ENCODE measurements around the gene RGMA.

The RGMA gene

GRCh38 chr15:93126148-93126547, 37.1 kb upstream of the RGMA start:
- FAIRE-seq (no peak), DNase-seq (ENCODE audit: insufficient read length, low spot score) (no peak)
- no peak for TF ChIP-seq POU2F2 (IDR thresholded peaks at IDR 0.05; ENCODE audit: low read depth, low read length)
- no peak for TF ChIP-seq POLR2AphosphoS5 (IDR thresholded peaks at IDR 0.05; ENCODE audit: low read depth, low read length)
- no peak for TF ChIP-seq SPI1 (IDR thresholded peaks at IDR 0.05; ENCODE audit: low read depth, low read length)
- no peak for TF ChIP-seq TAF1 (IDR thresholded peaks at IDR 0.05; ENCODE audit: low read depth, low read length)
- no peak for TF ChIP-seq POLR2A (IDR thresholded peaks at IDR 0.05; ENCODE audit: low read depth, low read length)
- no peak for TF ChIP-seq PAX5 (IDR thresholded peaks at IDR 0.05; ENCODE audit: insufficient read depth, low read length, severe bottlenecking)

- DNase-seq (ENCODE audit: insufficient read length, low spot score) (no peak), FAIRE-seq (no peak)
- TF ChIP-seq TAF1 (IDR thresholded peaks at IDR 0.05; ENCODE audit: low read depth, low read length) (no peak), POLR2A (IDR thresholded peaks at IDR 0.05; ENCODE audit: low read depth, low read length) (no peak), POLR2AphosphoS5 (IDR thresholded peaks at IDR 0.05; ENCODE audit: low read depth, low read length) (no peak), POU2F2 (IDR thresholded peaks at IDR 0.05; ENCODE audit: low read depth, low read length) (no peak), SPI1 (IDR thresholded peaks at IDR 0.05; ENCODE audit: low read depth, low read length) (no peak), PAX5 (IDR thresholded peaks at IDR 0.05; ENCODE audit: insufficient read depth, low read length, severe bottlenecking) (no peak)
These were observed 35.1 kb upstream of the RGMA start for GRCh38 chr15:93124126-93124525.

- no peak for TF ChIP-seq TAF1 (IDR thresholded peaks at IDR 0.05; ENCODE audit: low read depth, low read length)
- TF ChIP-seq PAX5 (IDR thresholded peaks at IDR 0.05; ENCODE audit: insufficient read depth, low read length, severe bottlenecking), result no peak
- TF ChIP-seq POLR2A (IDR thresholded peaks at IDR 0.05; ENCODE audit: low read depth, low read length), result no peak
- TF ChIP-seq POU2F2 (IDR thresholded peaks at IDR 0.05; ENCODE audit: low read depth, low read length), result no peak
- TF ChIP-seq SPI1 (IDR thresholded peaks at IDR 0.05; ENCODE audit: low read depth, low read length), result no peak
- TF ChIP-seq POLR2AphosphoS5 (IDR thresholded peaks at IDR 0.05; ENCODE audit: low read depth, low read length), result no peak
- DNase-seq (ENCODE audit: insufficient read length, low spot score) (no peak), FAIRE-seq (no peak)
These were observed 33.2 kb upstream of the RGMA start for GRCh38 chr15:93121973-93122910.

DNA sequence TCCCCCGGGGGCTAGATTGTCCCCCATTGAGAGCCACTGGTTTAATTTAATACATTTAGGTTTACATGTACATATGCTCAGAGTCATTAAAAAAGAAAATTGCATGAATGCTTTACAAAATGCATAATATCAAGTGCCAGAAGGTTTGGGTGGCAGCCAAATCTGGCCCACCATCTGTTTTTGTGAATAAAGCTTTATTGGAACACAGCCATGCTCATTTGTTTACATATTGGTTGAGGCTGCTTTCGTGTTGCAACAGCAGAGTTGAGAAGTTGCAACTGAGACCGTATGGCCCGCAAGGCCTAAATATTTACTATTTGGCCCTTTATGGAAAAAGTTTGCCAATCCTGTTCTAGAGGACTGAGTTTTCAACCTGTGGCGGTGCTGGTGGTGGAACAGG, 32.1 kb upstream of the RGMA start:
- DNase-seq (ENCODE audit: insufficient read length, low spot score), result no peak
- no peak for FAIRE-seq
- TF ChIP-seq POLR2A (IDR thresholded peaks at IDR 0.05; ENCODE audit: low read depth, low read length), result no peak
- TF ChIP-seq TAF1 (IDR thresholded peaks at IDR 0.05; ENCODE audit: low read depth, low read length), result no peak
- TF ChIP-seq POU2F2 (IDR thresholded peaks at IDR 0.05; ENCODE audit: low read depth, low read length), result no peak
- TF ChIP-seq POLR2AphosphoS5 (IDR thresholded peaks at IDR 0.05; ENCODE audit: low read depth, low read length), result no peak
- TF ChIP-seq PAX5 (IDR thresholded peaks at IDR 0.05; ENCODE audit: insufficient read depth, low read length, severe bottlenecking), result no peak
- no peak for TF ChIP-seq SPI1 (IDR thresholded peaks at IDR 0.05; ENCODE audit: low read depth, low read length)

DNA sequence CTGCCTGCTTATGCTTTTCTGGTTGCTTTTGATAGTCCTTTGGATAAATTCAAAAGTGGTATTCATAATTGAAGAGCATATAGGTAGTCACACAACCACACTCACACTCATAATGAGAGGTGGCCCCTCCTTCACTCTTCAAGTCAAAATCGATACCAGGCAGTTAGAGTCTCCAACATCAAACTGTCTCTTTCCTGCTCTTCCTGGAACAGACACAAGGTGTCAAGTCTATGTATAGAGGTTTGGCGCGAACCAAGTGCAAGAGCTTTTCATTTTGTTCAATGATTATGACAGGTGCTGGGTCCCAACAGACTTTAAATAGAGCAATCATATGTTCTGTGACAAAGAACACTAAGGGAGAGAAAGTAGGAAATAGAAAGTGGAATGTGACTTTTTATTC, 29.9 kb upstream of the RGMA start:
- no peak for DNase-seq (ENCODE audit: insufficient read length, low spot score)
- no peak for FAIRE-seq
- TF ChIP-seq TAF1 (IDR thresholded peaks at IDR 0.05; ENCODE audit: low read depth, low read length) (no peak), PAX5 (IDR thresholded peaks at IDR 0.05; ENCODE audit: insufficient read depth, low read length, severe bottlenecking) (no peak), SPI1 (IDR thresholded peaks at IDR 0.05; ENCODE audit: low read depth, low read length) (no peak), POLR2A (IDR thresholded peaks at IDR 0.05; ENCODE audit: low read depth, low read length) (no peak), POLR2AphosphoS5 (IDR thresholded peaks at IDR 0.05; ENCODE audit: low read depth, low read length) (no peak)

- FAIRE-seq (no peak), DNase-seq (ENCODE audit: insufficient read length, low spot score) (no peak)
- TF ChIP-seq SPI1 (IDR thresholded peaks at IDR 0.05; ENCODE audit: low read depth, low read length), result no peak
- no peak for TF ChIP-seq PAX5 (IDR thresholded peaks at IDR 0.05; ENCODE audit: insufficient read depth, low read length, severe bottlenecking)
- no peak for TF ChIP-seq POLR2A (IDR thresholded peaks at IDR 0.05; ENCODE audit: low read depth, low read length)
- no peak for TF ChIP-seq POU2F2 (IDR thresholded peaks at IDR 0.05; ENCODE audit: low read depth, low read length)
- no peak for TF ChIP-seq TAF1 (IDR thresholded peaks at IDR 0.05; ENCODE audit: low read depth, low read length)
- TF ChIP-seq POLR2AphosphoS5 (IDR thresholded peaks at IDR 0.05; ENCODE audit: low read depth, low read length), result no peak
These were observed 22.4 kb upstream of the RGMA start for GRCh38 chr15:93111451-93111850.

GRCh38 chr15:93110502-93111040, 21.6 kb upstream of the RGMA start:
- TF ChIP-seq PAX5 (IDR thresholded peaks at IDR 0.05; ENCODE audit: insufficient read depth, low read length, severe bottlenecking) (no peak), POLR2AphosphoS5 (IDR thresholded peaks at IDR 0.05; ENCODE audit: low read depth, low read length) (no peak), SPI1 (IDR thresholded peaks at IDR 0.05; ENCODE audit: low read depth, low read length) (no peak)
- no peak for FAIRE-seq
- DNase-seq (ENCODE audit: insufficient read length, low spot score), result no peak

DNA sequence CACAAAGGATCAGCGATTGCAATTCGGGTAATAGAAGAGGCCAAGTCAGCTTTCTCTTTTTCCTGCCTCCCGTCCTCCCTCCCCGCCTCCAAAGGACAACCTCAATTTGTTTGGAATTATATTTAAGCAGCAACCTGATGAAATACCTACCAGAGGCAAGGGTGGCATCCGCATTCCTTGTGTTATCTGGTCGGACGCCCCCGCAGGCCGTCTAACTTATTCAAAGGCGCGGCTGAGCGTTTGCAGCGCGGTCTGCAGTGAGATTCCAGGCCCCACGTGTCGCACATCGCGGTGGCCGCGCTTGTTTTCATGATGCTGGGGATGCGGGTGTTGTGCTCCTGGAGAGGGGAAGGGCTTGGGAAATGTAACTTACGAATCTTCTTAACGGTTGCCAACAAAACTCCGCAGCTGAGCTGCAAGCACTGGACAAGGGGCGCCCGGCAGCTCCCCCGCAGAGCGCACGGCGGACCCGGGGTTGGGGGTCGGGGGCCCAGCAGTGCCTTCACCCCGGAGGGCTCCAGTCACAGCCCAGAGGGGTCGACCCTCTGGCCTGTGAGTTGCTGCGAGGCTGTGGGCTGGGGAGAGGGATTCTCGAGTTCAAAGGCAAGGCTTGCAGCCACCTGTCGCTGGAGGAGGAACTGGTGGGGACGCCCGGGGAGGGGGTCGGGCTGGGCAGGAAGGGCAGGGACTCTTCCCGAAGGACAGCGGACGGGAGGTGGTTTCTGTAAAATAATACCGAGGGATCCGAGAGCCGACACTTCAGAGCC, 20.5 kb upstream of the RGMA start:
- DNase-seq (ENCODE audit: insufficient read length, low spot score) (no peak), FAIRE-seq (no peak)
- TF ChIP-seq TAF1 (IDR thresholded peaks at IDR 0.05; ENCODE audit: low read depth, low read length) (no peak), SPI1 (IDR thresholded peaks at IDR 0.05; ENCODE audit: low read depth, low read length) (no peak), POLR2A (IDR thresholded peaks at IDR 0.05; ENCODE audit: low read depth, low read length) (no peak)

DNA sequence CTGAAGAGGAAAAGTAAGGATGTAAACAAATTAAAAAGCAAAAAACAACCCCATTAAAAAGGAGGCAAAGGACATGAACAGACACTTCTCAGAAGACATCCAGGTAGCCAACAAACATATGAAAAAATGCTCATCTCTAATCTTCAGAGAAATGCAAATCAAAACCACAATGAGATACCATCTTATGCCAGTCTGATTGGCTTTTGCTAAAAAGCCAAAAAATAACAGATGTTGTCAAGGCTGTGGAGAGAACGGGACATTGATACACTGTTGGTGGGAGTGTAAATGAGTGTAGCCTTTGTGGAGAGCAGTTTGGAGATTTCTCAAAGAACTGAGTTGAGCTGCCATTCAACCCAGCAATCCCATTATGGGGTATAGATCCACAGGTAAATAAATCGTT, 18.6 kb upstream of the RGMA start:
- TF ChIP-seq PAX5 (IDR thresholded peaks at IDR 0.05; ENCODE audit: insufficient read depth, low read length, severe bottlenecking) (no peak), SPI1 (IDR thresholded peaks at IDR 0.05; ENCODE audit: low read depth, low read length) (no peak), POLR2A (IDR thresholded peaks at IDR 0.05; ENCODE audit: low read depth, low read length) (no peak), POU2F2 (IDR thresholded peaks at IDR 0.05; ENCODE audit: low read depth, low read length) (no peak), POLR2AphosphoS5 (IDR thresholded peaks at IDR 0.05; ENCODE audit: low read depth, low read length) (no peak), TAF1 (IDR thresholded peaks at IDR 0.05; ENCODE audit: low read depth, low read length) (no peak)
- FAIRE-seq (peak; percentile 5), DNase-seq (ENCODE audit: insufficient read length, low spot score) (no peak)

All from GM12891 (cell line).